Measurements from ENCODE around the gene PAGR1. TPM values are rescaled to one million over a fixed set of nuclear protein-coding genes. Genes with fewer than 3 reads are reported as not detected.

PAGR1 gene
- total and polyA plus RNA-seq, 2 of the 13 experiments (the other 11 are each of a cell fraction or from before 2014, with no cell fraction given): 9.8 to 66.4 TPM

DNA sequence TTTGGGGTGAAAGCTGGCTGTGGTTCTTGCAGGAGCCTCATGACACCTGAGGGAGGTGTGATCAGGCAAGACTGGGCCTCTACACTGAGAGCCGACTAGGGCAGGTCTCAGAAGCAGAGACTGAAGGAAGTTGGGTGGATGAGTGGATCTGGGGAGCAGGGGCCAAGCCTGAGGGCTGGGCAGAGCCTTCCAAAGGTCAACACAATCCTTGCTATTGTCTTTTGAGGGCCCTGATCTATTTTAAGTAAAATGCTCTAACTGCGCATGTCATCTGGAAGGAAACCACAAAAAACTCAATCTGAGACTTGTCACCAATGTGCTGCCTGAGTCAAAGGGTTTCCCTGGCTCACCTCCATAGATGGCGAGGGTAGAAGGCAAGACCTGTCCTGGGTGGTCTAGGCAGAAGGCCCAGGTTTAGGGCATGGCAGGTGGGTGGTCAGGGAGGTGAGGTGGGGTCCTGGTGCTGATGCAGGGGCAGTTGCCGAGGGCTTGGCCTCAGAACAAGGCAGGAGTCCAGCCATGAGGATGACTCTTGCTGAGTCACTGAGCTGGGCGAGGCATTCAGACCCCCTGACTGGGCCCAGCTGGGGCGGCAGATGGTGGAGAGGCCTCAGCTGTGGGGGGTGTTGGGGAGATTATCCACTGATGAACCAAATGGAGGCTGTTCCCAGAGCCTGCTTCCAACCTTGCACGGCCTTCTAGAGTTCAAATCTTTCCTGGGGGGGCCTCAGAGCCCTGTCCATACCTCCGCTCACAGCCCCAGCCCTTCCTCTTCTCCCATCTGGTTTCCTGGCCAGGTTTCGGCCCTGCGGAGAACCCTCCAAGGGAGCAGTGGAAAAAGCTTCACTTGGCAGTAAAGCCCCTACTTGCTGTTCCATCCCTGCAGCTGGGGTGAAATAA lies 9.4 kb downstream of the PAGR1 start (continued):
- TF ChIP-seq, protein P1, sequence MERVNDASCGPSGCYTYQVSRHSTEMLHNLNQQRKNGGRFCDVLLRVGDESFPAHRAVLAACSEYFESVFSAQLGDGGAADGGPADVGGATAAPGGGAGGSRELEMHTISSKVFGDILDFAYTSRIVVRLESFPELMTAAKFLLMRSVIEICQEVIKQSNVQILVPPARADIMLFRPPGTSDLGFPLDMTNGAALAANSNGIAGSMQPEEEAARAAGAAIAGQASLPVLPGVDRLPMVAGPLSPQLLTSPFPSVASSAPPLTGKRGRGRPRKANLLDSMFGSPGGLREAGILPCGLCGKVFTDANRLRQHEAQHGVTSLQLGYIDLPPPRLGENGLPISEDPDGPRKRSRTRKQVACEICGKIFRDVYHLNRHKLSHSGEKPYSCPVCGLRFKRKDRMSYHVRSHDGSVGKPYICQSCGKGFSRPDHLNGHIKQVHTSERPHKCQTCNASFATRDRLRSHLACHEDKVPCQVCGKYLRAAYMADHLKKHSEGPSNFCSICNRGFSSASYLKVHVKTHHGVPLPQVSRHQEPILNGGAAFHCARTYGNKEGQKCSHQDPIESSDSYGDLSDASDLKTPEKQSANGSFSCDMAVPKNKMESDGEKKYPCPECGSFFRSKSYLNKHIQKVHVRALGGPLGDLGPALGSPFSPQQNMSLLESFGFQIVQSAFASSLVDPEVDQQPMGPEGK (CRISPR knock-in tag; IDR thresholded peaks at IDR 0.05): peak; percentile 57
- TF ChIP-seq, protein P2, sequence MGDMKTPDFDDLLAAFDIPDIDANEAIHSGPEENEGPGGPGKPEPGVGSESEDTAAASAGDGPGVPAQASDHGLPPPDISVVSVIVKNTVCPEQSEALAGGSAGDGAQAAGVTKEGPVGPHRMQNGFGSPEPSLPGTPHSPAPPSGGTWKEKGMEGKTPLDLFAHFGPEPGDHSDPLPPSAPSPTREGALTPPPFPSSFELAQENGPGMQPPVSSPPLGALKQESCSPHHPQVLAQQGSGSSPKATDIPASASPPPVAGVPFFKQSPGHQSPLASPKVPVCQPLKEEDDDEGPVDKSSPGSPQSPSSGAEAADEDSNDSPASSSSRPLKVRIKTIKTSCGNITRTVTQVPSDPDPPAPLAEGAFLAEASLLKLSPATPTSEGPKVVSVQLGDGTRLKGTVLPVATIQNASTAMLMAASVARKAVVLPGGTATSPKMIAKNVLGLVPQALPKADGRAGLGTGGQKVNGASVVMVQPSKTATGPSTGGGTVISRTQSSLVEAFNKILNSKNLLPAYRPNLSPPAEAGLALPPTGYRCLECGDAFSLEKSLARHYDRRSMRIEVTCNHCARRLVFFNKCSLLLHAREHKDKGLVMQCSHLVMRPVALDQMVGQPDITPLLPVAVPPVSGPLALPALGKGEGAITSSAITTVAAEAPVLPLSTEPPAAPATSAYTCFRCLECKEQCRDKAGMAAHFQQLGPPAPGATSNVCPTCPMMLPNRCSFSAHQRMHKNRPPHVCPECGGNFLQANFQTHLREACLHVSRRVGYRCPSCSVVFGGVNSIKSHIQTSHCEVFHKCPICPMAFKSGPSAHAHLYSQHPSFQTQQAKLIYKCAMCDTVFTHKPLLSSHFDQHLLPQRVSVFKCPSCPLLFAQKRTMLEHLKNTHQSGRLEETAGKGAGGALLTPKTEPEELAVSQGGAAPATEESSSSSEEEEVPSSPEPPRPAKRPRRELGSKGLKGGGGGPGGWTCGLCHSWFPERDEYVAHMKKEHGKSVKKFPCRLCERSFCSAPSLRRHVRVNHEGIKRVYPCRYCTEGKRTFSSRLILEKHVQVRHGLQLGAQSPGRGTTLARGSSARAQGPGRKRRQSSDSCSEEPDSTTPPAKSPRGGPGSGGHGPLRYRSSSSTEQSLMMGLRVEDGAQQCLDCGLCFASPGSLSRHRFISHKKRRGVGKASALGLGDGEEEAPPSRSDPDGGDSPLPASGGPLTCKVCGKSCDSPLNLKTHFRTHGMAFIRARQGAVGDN (CRISPR knock-in tag; IDR thresholded peaks at IDR 0.05): peak; percentile 59
- TF ChIP-seq, protein P3, sequence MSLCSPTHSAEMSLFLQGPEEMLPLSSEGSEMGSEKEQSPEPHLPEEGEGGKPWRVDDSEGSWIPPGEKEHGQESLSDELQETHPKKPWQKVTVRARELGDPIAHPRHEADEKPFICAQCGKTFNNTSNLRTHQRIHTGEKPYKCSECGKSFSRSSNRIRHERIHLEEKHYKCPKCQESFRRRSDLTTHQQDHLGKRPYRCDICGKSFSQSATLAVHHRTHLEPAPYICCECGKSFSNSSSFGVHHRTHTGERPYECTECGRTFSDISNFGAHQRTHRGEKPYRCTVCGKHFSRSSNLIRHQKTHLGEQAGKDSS (CRISPR knock-in tag; IDR thresholded peaks at IDR 0.05; ENCODE audit: borderline replicate concordance, low read depth): no peak
- TF ChIP-seq, protein P4, sequence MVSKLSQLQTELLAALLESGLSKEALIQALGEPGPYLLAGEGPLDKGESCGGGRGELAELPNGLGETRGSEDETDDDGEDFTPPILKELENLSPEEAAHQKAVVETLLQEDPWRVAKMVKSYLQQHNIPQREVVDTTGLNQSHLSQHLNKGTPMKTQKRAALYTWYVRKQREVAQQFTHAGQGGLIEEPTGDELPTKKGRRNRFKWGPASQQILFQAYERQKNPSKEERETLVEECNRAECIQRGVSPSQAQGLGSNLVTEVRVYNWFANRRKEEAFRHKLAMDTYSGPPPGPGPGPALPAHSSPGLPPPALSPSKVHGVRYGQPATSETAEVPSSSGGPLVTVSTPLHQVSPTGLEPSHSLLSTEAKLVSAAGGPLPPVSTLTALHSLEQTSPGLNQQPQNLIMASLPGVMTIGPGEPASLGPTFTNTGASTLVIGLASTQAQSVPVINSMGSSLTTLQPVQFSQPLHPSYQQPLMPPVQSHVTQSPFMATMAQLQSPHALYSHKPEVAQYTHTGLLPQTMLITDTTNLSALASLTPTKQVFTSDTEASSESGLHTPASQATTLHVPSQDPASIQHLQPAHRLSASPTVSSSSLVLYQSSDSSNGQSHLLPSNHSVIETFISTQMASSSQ (IDR thresholded peaks at IDR 0.05; ENCODE audit: low read depth): no peak
- TF ChIP-seq, protein P4 (CRISPR knock-in tag; IDR thresholded peaks at IDR 0.05; ENCODE audit: borderline replicate concordance): no peak
- TF ChIP-seq, protein P5, sequence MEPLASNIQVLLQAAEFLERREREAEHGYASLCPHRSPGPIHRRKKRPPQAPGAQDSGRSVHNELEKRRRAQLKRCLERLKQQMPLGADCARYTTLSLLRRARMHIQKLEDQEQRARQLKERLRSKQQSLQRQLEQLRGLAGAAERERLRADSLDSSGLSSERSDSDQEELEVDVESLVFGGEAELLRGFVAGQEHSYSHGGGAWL (CRISPR knock-in tag; IDR thresholded peaks at IDR 0.05): 0 out of 2 replicates have a peak, but pooled peaks have one; percentile 53
- TF ChIP-seq, protein P6, sequence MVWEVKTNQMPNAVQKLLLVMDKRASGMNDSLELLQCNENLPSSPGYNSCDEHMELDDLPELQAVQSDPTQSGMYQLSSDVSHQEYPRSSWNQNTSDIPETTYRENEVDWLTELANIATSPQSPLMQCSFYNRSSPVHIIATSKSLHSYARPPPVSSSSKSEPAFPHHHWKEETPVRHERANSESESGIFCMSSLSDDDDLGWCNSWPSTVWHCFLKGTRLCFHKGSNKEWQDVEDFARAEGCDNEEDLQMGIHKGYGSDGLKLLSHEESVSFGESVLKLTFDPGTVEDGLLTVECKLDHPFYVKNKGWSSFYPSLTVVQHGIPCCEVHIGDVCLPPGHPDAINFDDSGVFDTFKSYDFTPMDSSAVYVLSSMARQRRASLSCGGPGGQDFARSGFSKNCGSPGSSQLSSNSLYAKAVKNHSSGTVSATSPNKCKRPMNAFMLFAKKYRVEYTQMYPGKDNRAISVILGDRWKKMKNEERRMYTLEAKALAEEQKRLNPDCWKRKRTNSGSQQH (CRISPR knock-in tag; IDR thresholded peaks at IDR 0.05; ENCODE audit: low read depth): 0 out of 2 replicates have a peak, but pooled peaks have one; percentile 9
- TF ChIP-seq GABPA (IDR thresholded peaks at IDR 0.05; ENCODE audit: low read depth, low read length): no peak
- no peak for TF ChIP-seq GABPA (CRISPR knock-in tag; IDR thresholded peaks at IDR 0.05; ENCODE audit: low read depth)
- TF ChIP-seq, protein P7, sequence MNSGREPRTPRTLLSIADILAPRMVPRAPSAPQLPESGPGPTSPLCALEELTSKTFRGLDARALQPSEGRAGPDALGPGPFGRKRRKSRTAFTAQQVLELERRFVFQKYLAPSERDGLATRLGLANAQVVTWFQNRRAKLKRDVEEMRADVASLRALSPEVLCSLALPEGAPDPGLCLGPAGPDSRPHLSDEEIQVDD (CRISPR knock-in tag; IDR thresholded peaks at IDR 0.05; ENCODE audit: borderline replicate concordance): 0 out of 2 replicates have a peak, but pooled peaks have one; percentile 3
- peak; percentile 14; the same call in 1 of the 2 replicates for TF ChIP-seq KDM2A (CRISPR knock-in tag; IDR thresholded peaks at IDR 0.05; ENCODE audit: borderline replicate concordance, low read depth)

Data from HepG2 (cell line).